Stimulated activated naive B cell treated with anti-CD40 and anti-IgM and Interleukin-4, amounts not matched to agents 10 μg/mL and 1 μg/mL and 100 μg/mL, for 72 hours (primary cell): ENCODE results near the gene HMGB2.

ENCODE experiments used
- ATAC-seq, 2 donors: fragments of 150-1000 bp; cut with Tn5 transposase; replicated peaks; 2 replicates each; pipeline ENCODE4 v1.10.0; 2021; ENCODE audit warnings: moderate library complexity in 1 of 2
- DNase-seq: peaks from one replicate; pipeline ENCODE4 v3.0.0; 2021
- H3K27ac Mint-ChIP-seq: one replicate; pipeline ENCODE4 v1.8.0; 2022; ENCODE audit warnings: mild to moderate bottlenecking, mixed read lengths
- H3K27me3 Mint-ChIP-seq, 2 donors: one replicate each; pipeline ENCODE4 v1.8.0; 2022; ENCODE audit warnings: mixed read lengths in 2 of 2
- H3K36me3 Mint-ChIP-seq, 2 donors: one replicate each; pipeline ENCODE4 v1.8.0; 2022; ENCODE audit warnings: mixed read lengths in 2 of 2, mild to moderate bottlenecking in 1 of 2
- H3K4me1 Mint-ChIP-seq, 2 donors: one replicate each; pipeline ENCODE4 v1.8.0; 2022; ENCODE audit warnings: mixed read lengths in 2 of 2, mild to moderate bottlenecking in 1 of 2
- H3K4me3 Mint-ChIP-seq, 2 donors: one replicate each; pipeline ENCODE4 v1.8.0; 2022; ENCODE audit warnings: mild to moderate bottlenecking in 2 of 2, mixed read lengths in 2 of 2, moderate library complexity in 1 of 2
- H3K9me3 Mint-ChIP-seq, 2 donors: one replicate each; pipeline ENCODE4 v1.8.0; 2022; ENCODE audit warnings: mixed read lengths in 2 of 2, mild to moderate bottlenecking in 1 of 2

Gene HMGB2

GRCh38 chr4:173360587-173361221, 26.5 kb upstream of the HMGB2 start:
- Mint-ChIP-seq H3K4me1 (no peaks in the 10 kb centered on the region), H3K36me3 (no peaks in the 10 kb centered on the region), H3K4me3 (no peak overlapping the region), H3K27ac (no peak overlapping the region), H3K9me3 (peaks cover 0 to 1% of the 10 kb centered on the region in 2 donors), H3K27me3 (no peaks in the 10 kb centered on the region)
- DNase-seq: no peak
- ATAC-seq: no peak

GRCh38 chr4:173357939-173358338, 23.8 kb upstream of the HMGB2 start:
- peaks cover 0 to 1% of the 10 kb centered on the region in 2 donors for H3K9me3 Mint-ChIP-seq
- ATAC-seq (no peak), DNase-seq (no peak)
- H3K27me3 Mint-ChIP-seq: no peaks in the 10 kb centered on the region
- H3K27ac Mint-ChIP-seq: no peak overlapping the region
- H3K36me3 Mint-ChIP-seq: no peaks in the 10 kb centered on the region
- no peak overlapping the region for H3K4me3 Mint-ChIP-seq
- no peaks in the 10 kb centered on the region for H3K4me1 Mint-ChIP-seq

DNA sequence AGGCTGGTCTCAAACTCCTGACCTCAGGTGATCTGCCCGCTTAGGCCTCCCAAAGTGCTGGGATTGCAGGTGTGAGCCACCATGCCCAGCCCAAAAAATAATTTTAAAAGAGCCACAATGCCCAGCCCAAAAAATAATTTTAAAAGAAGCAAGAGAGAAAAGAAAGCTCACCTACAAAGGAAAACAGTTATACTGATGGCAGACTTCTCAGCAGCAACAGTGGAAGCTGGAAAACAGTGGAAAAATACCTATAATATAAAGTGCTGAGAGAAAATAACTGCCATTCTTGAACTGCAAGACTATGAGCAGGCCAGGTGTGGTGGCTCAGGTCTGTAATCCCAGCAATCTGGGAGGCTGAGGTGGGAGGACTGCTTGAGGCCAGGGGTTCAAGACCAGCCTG, 13.3 kb upstream of the HMGB2 start:
- no peak for ATAC-seq
- Mint-ChIP-seq H3K4me3 (no peak overlapping the region), H3K9me3 (no peaks in the 10 kb centered on the region), H3K36me3 (no peaks in the 10 kb centered on the region), H3K4me1 (peaks cover 5 to 9% of the 10 kb centered on the region in 2 donors), H3K27ac (peak overlapping the region; percentile 1), H3K27me3 (no peaks in the 10 kb centered on the region)
- DNase-seq: no peak

GRCh38 chr4:173346074-173346473, 11.9 kb upstream of the HMGB2 start:
- H3K4me3 Mint-ChIP-seq: no peak overlapping the region
- H3K27ac Mint-ChIP-seq: no peak overlapping the region
- H3K36me3 Mint-ChIP-seq: no peaks in the 10 kb centered on the region
- H3K4me1 Mint-ChIP-seq: peaks cover 5 to 9% of the 10 kb centered on the region in 2 donors
- H3K27me3 Mint-ChIP-seq: no peaks in the 10 kb centered on the region
- no peaks in the 10 kb centered on the region for H3K9me3 Mint-ChIP-seq
- no peak for ATAC-seq
- DNase-seq: no peak

DNA sequence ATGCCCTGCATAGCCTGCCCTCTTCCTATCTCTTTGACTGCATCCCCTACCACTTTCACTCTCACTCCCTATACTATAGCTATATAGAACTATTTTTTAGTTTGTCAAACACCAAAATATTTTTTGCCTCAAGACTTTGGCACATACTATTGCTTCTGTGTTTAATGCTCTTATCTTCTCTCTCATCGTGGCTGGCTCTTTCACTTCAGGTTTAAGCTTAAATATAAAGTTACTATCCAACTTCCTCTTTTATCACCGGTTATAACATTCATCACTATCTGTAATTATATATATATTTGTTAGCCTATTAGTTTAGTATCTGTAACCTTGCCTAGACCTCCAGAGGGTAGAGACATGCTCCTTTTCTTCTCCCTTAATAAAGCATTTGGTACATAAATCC, 11.5 kb upstream of the HMGB2 start:
- ATAC-seq: no peak
- H3K9me3 Mint-ChIP-seq: no peaks in the 10 kb centered on the region
- H3K36me3 Mint-ChIP-seq: no peaks in the 10 kb centered on the region
- no peak overlapping the region for H3K27ac Mint-ChIP-seq
- H3K4me1 Mint-ChIP-seq: peaks cover 5 to 9% of the 10 kb centered on the region in 2 donors
- H3K27me3 Mint-ChIP-seq: no peaks in the 10 kb centered on the region
- peak overlapping the region in 1 of 2 donors; percentile 50 for H3K4me3 Mint-ChIP-seq
- no peak for DNase-seq

DNA sequence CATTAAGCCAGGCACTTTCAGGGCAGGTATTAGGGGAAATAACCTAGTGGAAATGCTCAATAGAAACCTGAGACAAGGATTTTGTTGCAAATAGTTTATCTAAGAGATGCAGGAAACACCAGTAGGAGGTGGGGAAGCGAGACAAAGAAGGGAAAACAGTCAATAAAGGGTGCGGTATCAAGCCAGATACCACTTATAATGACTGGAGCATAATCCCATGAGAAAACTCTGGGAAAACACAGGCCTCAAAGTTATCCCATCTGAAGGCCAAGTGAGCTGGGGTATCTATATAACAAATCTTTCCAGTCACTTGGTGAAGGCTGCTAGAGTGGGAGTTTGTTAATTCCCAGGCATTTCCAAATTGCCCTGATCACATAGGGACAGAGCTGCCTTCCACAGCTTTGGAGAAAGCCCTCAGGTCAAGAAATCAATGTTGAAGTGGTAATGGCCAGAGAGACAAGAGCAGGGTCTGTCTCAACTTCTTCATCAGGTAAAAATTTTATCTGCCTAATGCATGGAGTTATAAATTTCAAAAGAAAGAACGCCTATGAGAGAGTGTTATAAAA, 9.8 kb upstream of the HMGB2 start:
- H3K27me3 Mint-ChIP-seq: no peaks in the 10 kb centered on the region
- no peak for DNase-seq
- peaks cover 5 to 9% of the 10 kb centered on the region in 2 donors for H3K4me1 Mint-ChIP-seq
- H3K9me3 Mint-ChIP-seq: no peaks in the 10 kb centered on the region
- no peak for ATAC-seq
- no peaks in the 10 kb centered on the region for H3K36me3 Mint-ChIP-seq
- H3K27ac Mint-ChIP-seq: no peak overlapping the region
- H3K4me3 Mint-ChIP-seq: no peak overlapping the region

GRCh38 chr4:173337463-173337862, 3.3 kb upstream of the HMGB2 start:
- no peak for ATAC-seq
- Mint-ChIP-seq H3K27ac (no peak overlapping the region), H3K36me3 (peaks cover 5 to 10% of the 10 kb centered on the region in 2 donors), H3K4me3 (no peak overlapping the region), H3K9me3 (no peaks in the 10 kb centered on the region), H3K27me3 (peaks cover 4 to 6% of the 10 kb centered on the region in 2 donors), H3K4me1 (peaks cover 12 to 15% of the 10 kb centered on the region in 2 donors)
- DNase-seq: no peak

GRCh38 chr4:173334891-173335752, 964 bp upstream of the HMGB2 start:
- peak overlapping the region; percentile 98 for H3K27ac Mint-ChIP-seq
- ATAC-seq (peak; percentile 44 to 46), DNase-seq (peak; percentile 25)
- peak overlapping the region; percentile 91 to 99 for H3K4me3 Mint-ChIP-seq
- H3K36me3 Mint-ChIP-seq: peaks cover 9 to 14% of the 10 kb centered on the region in 2 donors
- peaks cover 4 to 6% of the 10 kb centered on the region in 2 donors for H3K27me3 Mint-ChIP-seq
- H3K4me1 Mint-ChIP-seq: peaks cover 15 to 20% of the 10 kb centered on the region in 2 donors
- H3K9me3 Mint-ChIP-seq: no peaks in the 10 kb centered on the region

DNA sequence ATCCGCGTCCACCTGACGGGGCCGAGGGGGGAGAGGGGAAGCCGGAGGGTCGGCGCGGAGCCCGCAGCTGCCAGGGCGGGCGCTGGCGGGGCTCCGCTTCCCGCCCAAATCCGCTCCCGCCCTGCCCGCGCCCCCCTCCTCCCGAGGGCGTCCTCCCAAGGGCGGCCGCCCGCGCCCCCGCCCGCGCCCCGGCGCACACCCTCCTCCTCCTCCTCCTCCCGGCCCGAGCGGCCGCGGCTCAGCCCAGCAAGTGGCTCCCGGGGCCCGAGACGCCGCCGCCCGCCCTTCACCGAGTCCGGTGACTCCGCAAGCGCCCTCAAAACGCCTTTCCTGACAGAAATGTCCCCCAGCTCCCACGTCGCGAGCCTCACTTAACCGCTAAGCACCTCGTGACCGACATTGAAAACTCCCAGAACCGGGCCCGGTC, 487 bp downstream of the HMGB2 start:
- Mint-ChIP-seq H3K9me3 (no peaks in the 10 kb centered on the region), H3K36me3 (peaks cover 9 to 14% of the 10 kb centered on the region in 2 donors), H3K4me1 (peaks cover 15 to 20% of the 10 kb centered on the region in 2 donors), H3K27ac (peak overlapping the region; percentile 98), H3K27me3 (peaks cover 4 to 6% of the 10 kb centered on the region in 2 donors), H3K4me3 (peak overlapping the region; percentile 91 to 99)
- DNase-seq: no peak
- peak; percentile 5 for ATAC-seq

- ATAC-seq (no peak), DNase-seq (no peak)
- Mint-ChIP-seq H3K36me3 (peaks cover 9 to 14% of the 10 kb centered on the region in 2 donors), H3K4me3 (peak overlapping the region; percentile 91 to 99), H3K9me3 (no peaks in the 10 kb centered on the region), H3K27ac (peak overlapping the region; percentile 88), H3K4me1 (peaks cover 15 to 20% of the 10 kb centered on the region in 2 donors), H3K27me3 (peaks cover 4 to 6% of the 10 kb centered on the region in 2 donors)
Observed at GRCh38 chr4:173332963-173333657, 1.0 kb downstream of the HMGB2 start.

DNA sequence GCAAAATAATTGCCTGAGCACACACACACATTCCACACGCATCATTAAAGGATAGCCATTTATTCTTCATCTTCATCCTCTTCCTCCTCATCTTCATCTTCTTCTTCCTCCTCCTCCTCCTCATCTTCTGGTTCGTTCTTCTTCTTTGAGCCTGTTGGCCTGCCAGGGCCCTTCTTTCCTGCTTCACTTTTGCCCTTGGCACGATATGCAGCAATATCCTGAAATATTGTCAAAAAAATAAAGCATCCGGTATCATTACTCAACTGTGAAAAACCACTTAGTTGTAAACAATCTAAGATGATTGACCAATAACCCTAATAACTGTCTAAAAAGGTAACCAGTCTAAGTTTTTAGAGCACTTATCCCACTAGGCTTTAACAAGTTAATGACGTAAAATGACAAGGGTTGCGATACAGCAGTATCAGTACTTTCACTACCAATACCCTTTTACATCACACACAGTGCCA, 2.1 kb downstream of the HMGB2 start:
- Mint-ChIP-seq H3K36me3 (peaks cover 9 to 14% of the 10 kb centered on the region in 2 donors), H3K9me3 (no peaks in the 10 kb centered on the region), H3K27me3 (peaks cover 0 to 6% of the 10 kb centered on the region in 2 donors), H3K4me1 (peaks cover 15 to 20% of the 10 kb centered on the region in 2 donors), H3K27ac (no peak overlapping the region), H3K4me3 (no peak overlapping the region)
- ATAC-seq (no peak), DNase-seq (no peak)

GRCh38 chr4:173330590-173330989, 3.6 kb downstream of the HMGB2 start:
- Mint-ChIP-seq H3K4me1 (peaks cover 15 to 20% of the 10 kb centered on the region in 2 donors), H3K27me3 (no peaks in the 10 kb centered on the region), H3K27ac (no peak overlapping the region), H3K9me3 (no peaks in the 10 kb centered on the region), H3K4me3 (no peak overlapping the region), H3K36me3 (peaks cover 9 to 14% of the 10 kb centered on the region in 2 donors)
- no peak for ATAC-seq
- no peak for DNase-seq

- no peaks in the 10 kb centered on the region for H3K27me3 Mint-ChIP-seq
- peaks cover 4 to 9% of the 10 kb centered on the region in 2 donors for H3K36me3 Mint-ChIP-seq
- no peak overlapping the region for H3K4me3 Mint-ChIP-seq
- ATAC-seq: no peak
- H3K4me1 Mint-ChIP-seq: peaks cover 11 to 14% of the 10 kb centered on the region in 2 donors
- H3K9me3 Mint-ChIP-seq: no peaks in the 10 kb centered on the region
- H3K27ac Mint-ChIP-seq: no peak overlapping the region
- no peak for DNase-seq
Observed at GRCh38 chr4:173328236-173328901, 5.8 kb downstream of the HMGB2 start.
